ENCODE measurements around the gene UCK1. TPM values are rescaled to one million over a fixed set of nuclear protein-coding genes. Genes with fewer than 3 reads are reported as not detected.

Gene UCK1
- 10 to 100 TPM; 16.8 to 18.8 TPM for total RNA-seq
- long read RNA-seq, donor 1, transcript UCK1-204 (7 exons, 2,167 nt): major isoform, 20 of 29 reads
- long read RNA-seq, donor 1, partial matches to known transcripts: 2 of 29 reads
- long read RNA-seq, donor 1, other reads (novel, unspliced or antisense): 6 of 29 reads
- long read RNA-seq, donor 2, transcript UCK1-204 (7 exons, 2,167 nt): major isoform, 48 of 74 reads
- long read RNA-seq, donor 2, partial matches to known transcripts: 3 of 74 reads
- long read RNA-seq, donor 2, other reads (novel, unspliced or antisense): 20 of 74 reads

- intact Hi-C loops (cut with DNase I): no loop called here
- DNase-seq (ENCODE audit: low spot score): peak; percentile 93
Measured at GRCh38 chr9:131530920-131531832, at the start of gene UCK1. TSS of gene UCK1 (minus strand) at chr9:131531263. CDS start at chr9:131531174, 89 bp downstream.

DNA sequence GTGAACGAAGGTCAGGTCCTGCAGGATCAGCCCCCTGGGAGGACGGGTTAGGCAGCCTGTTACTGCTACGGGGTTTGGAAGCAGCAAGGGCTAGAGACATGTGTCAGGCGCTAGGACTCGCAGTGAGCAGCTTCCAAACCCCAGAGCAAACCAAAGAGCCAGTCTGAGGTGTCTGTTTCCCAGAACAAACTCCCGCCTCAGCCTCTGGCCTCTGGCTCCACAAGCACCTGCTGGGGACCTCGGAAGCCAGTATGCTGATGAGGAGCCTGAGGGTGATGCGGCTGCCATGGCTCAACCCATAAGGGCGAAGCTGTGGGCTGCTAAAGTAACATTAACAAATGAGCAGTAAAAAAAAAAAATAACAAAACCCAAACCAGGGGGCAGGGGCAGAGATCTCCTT is 49.3 kb upstream of the UCK1 start:
- intact Hi-C loops (cut with DNase I): no loop called here

DNA sequence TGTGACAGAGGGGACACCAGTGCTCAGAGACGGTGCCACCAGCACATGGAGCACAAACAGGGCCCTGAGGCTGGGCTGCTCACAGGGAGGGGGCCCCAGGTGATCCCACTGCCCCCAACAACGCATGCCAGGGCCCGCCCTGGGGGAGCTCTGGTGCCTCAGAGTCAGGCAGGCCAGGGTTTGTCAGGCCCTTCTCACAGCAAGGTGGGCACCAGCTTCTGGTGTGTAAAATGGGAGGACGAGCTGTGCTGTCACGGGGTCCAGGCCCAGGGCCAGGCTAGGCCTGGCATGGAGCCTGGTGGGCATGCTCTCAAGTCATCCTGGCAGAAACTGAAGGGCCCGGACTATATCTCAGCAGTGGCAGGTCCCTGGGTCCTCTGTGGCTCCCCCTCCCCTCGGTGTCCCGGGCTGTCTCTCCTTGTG is 48.7 kb upstream of the UCK1 start:
- no peak for DNase-seq (ENCODE audit: low spot score)
- intact Hi-C loops (cut with DNase I): no loop called here

More for the DNA sequence above, 49.3 kb upstream of the UCK1 start:
- no peak for DNase-seq (ENCODE audit: low spot score)

DNA sequence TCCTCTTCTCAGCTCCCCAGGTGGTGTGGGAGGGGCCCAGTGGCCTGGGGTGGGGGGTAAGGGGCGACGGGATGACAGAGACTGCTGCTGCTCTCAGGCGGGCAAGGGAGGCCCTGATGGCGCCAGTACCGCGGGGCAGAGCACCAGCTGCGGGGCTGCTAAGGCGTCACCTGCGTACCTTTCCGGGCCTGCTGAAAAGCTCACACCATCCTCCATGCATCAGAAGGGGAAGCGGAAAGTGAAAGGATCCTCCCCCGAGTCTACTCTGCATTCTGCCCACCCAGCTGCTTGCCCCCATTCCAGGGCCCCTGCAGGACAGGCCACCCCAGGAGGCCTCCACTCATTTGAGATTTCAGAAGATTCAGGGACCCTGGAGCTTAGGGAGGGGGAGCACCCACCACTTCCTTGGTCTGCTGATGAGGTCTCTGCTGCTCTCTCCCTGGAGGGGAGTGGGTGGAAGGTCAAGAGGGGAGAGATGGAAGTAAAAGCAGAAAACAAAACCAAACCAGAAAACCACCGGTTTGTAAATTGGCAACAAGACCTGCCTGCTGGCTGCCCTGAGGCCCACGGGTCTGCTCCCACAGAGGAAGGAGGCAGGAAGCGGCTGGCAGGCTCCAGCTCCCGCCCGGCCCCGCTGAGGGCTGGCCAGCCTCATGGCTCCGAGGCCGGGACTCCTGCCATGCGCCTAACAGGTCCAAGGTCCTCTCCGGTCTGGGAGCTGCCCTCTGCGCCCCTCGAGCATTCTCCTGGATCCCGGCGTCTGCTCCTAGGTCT is 47.9 kb upstream of the UCK1 start:
- peak; percentile 79 for DNase-seq (ENCODE audit: low spot score)

DNA sequence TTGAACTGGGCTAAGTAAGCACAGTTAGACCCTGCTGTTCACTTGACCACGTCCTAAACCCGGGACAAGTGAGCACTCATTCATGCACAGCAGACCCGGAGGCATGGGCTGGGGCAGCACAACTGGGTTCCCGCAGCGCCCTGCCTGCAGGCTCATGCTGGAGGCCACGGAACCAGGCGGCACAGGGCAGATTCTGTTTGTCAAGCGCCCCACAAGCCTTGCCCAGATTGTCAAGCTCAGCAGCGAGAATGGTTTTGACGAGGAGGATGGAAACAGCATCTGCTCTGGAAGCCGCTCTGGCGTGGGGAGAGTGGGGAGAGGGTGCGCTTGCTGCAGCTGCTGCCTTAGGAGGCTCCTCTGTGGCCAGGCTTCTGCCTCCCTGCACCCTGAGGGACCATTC is 47.0 kb upstream of the UCK1 start:
- DNase-seq (ENCODE audit: low spot score): peak; percentile 58
- intact Hi-C loops (cut with DNase I): no loop called here

More for the DNA sequence above, 47.9 kb upstream of the UCK1 start:
- intact Hi-C loops (cut with DNase I): no loop called here

DNA sequence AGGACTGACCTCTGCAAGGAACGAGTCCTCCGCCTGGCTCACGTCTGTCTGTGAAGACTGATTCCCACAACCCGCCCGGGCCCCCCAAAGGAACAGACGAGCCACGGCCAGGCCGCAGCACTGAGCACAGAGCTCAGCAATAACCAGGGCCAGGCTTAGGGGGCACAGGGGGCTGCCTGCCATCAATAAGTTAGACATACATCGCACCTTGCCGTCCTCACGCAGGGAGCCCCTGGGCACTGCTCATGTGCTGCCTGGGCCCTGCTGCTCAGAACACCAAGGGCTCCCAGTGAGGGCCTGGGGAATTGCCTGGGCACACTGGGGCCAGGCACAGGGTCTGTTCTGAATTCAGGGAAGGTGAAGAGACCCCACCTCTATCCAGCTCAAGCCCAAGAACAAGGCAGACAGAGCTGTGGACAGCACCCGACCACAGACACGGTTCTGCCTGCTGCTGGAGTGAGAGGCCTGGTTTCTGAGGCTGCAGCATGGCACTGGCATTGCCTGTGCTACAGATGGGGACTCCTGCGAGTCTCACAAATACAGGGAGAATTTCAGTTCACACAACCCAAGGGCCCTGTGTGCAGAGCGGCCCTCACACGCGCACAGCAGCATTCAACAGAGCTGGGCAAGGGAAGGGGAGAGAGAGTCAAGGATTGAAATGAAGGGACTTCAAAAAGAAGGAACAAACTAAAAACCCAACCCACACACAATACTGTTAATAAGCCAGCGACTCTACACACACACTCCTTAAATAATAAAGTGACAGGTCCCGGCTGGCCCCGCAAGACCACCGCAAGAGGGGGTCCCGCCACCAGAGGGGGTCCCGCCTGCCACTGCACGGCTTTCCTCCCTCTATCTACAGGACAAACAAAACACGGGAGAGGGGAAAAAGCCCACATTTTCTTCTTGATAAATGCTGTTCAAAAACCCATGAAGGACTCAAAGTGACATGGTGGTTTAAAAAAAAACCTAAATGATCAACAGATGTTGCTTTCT is 46.2 kb upstream of the UCK1 start:
- intact Hi-C loops (cut with DNase I): no loop called here

GRCh38 chr9:131575946-131576853 is 45.1 kb upstream of the UCK1 start:
- peak; percentile 74 for DNase-seq (ENCODE audit: low spot score)
- intact Hi-C loops (cut with DNase I): no loop called here

More for the DNA sequence above, 46.2 kb upstream of the UCK1 start:
- DNase-seq (ENCODE audit: low spot score): no peak

DNA sequence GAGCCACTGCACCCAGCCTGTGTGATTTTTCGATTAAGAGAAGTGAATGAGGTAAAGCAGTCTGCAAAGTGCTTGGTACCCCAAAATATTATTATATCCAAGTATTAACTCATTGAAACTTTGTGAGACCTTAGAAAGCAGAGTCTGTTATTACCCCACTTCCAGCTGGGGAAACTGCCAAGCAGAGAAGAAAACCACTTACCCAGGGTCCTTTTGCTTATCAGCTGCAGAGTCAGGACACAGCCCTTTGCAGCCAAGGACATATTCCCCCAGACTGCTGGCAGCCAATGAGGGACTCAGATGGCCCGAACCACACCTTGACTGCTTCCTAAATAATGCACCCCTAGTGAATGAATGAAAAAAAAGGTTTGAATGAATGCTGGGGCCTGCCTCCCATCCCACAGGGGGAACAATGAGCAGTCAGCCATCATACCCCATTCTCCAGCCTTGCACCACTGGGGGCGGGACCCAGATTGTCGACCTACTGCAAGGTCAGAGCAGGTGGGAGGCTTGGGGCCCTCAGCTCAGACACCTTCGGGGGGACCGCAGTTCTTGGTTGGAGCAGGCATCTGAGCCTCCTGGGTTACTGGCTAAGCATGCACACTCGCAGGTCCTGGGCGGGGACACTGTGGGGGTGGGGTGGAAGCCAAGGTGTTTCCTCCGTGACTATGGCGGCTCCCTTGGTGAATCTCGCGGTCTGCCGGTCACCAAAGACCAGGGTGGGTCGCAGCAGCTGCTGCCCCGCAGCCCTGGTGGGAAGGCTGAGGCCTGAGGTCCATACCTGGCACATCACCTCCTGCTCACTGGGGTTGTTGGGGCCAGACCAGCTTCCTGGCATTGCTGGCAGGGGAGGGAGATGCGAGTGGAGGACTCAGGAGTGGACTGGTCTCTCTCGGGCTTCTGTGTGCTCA is 43.9 kb upstream of the UCK1 start:
- intact Hi-C loops (cut with DNase I): no loop called here
- DNase-seq (ENCODE audit: low spot score): no peak

GRCh38 chr9:131567910-131568309 is 36.8 kb upstream of the UCK1 start:
- intact Hi-C loops (cut with DNase I): no loop called here
- DNase-seq (ENCODE audit: low spot score): no peak

DNA sequence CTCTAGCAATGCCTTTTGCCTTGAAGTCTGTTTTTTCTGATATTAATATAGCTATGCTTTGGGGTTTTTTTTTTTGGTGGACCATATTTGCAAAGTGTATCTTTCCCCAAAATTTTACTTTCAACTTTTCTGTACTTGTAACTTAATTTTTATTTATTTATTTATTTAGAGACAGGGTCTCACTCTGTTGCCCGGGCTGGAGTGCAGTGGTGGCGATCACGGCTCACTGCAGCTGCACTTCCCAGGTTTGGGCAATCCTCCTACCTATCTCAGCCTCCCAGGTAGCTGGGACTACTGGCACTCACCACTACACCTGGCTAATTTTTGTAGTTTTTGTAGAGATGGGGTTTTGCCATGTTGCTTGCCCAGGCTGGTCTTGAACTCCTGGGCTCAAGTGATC is 35.1 kb upstream of the UCK1 start:
- intact Hi-C loops (cut with DNase I): no loop called here
- no peak for DNase-seq (ENCODE audit: low spot score)

DNA sequence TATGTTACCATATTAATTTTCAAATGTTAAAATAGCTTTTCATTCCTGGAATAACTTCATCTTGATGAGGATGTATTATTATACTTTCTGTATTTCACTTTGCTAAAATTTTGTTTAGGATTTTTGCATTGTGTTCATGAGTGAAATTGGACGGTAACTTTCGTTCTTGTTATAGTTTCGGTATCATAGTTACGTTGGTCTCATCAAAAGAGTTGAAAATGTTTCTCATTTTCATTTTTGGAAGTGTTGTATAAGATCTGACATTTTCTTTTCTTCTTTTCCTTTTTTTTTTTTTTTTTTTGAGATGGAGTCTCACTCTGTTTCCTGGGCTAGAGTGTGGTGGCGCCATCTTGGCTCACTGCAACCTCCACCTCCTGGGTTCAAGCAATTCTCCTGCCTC is 34.3 kb upstream of the UCK1 start:
- intact Hi-C loops (cut with DNase I): no loop called here
- no peak for DNase-seq (ENCODE audit: low spot score)

DNA sequence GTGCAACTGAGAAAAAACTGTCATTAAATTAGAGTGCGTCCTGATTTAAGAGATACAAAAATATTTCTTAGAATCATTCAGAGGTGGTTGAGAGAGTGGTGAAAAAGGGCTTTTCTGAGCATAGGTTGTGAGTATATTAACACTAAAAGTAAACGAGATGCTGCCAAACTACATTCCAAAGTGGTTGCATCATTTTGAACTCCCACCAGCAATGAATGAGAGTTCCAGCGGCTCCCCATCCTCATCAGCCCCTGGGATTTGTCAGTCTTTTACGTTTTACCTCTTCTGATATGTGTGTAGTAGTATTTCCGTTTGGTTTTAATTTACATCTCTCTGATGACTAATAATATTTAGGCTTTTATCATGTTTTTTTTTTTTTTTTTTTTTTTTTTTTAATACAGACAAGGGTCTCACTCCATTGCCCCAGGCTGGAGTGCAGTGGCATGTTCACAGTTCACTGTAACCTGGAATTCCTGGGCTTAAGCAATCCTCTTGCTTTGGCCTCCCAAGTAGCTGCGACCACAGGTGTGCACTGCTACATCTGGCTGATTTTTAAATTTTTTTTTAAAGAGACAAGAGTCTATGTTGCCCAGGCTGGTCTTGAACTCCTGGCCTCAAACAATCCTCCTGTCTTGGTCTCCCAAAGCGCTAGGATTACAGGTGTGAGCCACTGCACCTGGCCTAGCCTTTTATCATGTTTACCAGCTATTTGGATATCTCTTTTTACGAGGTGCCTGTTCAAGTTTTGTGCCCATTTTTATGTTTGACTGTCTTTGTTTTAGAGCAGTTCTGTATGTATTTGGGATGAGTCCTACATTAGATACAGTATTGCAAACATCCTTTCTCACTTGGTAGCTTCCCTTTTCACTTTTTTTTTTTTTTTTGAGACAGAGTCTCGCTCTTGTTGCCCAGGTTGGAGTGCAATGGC is 31.2 kb upstream of the UCK1 start:
- intact Hi-C loops (cut with DNase I): no loop called here
- no peak for DNase-seq (ENCODE audit: low spot score)

- no peak for DNase-seq (ENCODE audit: low spot score)
- intact Hi-C loops (cut with DNase I): no loop called here
Measured at GRCh38 chr9:131559421-131560000, 28.4 kb upstream of the UCK1 start.

DNA sequence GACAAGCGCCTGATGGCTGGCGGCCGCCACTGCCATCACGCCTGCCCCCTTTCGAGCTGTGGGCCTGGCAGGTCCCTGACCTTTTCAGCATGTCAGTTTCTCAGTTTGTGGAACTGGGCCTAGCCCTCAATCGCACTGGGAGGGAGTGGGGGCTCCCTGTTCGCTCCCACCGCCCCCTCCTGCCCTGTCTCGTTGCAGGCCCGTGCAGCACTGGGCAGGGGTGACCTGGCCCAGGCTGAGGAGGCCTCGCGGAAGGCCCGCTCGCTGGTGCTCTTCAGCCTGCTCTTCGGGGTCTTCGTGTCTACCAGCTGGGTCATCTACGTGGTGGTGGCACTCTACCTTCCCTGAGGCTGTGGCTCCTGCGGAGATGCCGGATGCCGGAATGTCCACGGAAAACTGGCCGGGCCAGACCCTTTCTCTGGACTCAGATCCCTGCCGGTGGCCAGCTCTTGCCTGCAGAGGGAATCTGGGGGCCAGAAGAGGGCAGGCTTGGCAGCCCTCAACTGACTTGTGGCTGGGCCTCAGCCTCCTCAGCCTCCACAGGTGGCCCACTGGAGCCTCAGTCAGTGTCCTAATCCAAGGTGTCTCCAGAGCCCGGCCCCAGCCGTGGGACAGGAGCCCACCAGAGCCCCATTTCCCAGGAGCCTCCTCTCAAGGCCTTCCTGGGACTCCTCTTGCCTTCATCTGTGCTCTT is 26.9 kb upstream of the UCK1 start:
- intact Hi-C loops (cut with DNase I): no loop called here
- no peak for DNase-seq (ENCODE audit: low spot score)

All from posterior vena cava (tissue), 2 donors.